Kidney glomerular epithelial cell (primary cell): ENCODE data around the gene HHLA2.

Experiments
- DNase-seq: peaks from one replicate; lab custom pipeline; 2025; lab: John Stamatoyannopoulos, UW

HHLA2 gene

GRCh38 chr3:108300103-108300849 is 3.9 kb downstream of the HHLA2 start:
- DNase-seq = no peak

GRCh38 chr3:108301695-108302404 is 5.5 kb downstream of the HHLA2 start:
- DNase-seq = peak; percentile 51

GRCh38 chr3:108302570-108302969 is 6.2 kb downstream of the HHLA2 start:
- DNase-seq = no peak

GRCh38 chr3:108305484-108306172 is 9.3 kb downstream of the HHLA2 start:
- no peak for DNase-seq

GRCh38 chr3:108311797-108312196 is 15.4 kb downstream of the HHLA2 start:
- DNase-seq = no peak

GRCh38 chr3:108312656-108313055 is 16.3 kb downstream of the HHLA2 start:
- no peak for DNase-seq

- no peak for DNase-seq
Measured at GRCh38 chr3:108315767-108316301, 19.5 kb downstream of the HHLA2 start.

GRCh38 chr3:108319428-108320082 is 23.2 kb downstream of the HHLA2 start:
- no peak for DNase-seq

- DNase-seq = no peak
Measured at GRCh38 chr3:108320746-108321350, 24.5 kb downstream of the HHLA2 start.

GRCh38 chr3:108322352-108322751 is 26.0 kb downstream of the HHLA2 start:
- DNase-seq = no peak

- no peak for DNase-seq
Measured at GRCh38 chr3:108324177-108324576, 27.8 kb downstream of the HHLA2 start.

GRCh38 chr3:108327168-108327567 is 30.8 kb downstream of the HHLA2 start:
- no peak for DNase-seq

GRCh38 chr3:108328821-108329486 is 32.6 kb downstream of the HHLA2 start:
- DNase-seq = no peak

GRCh38 chr3:108329508-108329907 is 33.2 kb downstream of the HHLA2 start:
- DNase-seq = no peak

GRCh38 chr3:108329947-108330346 is 33.6 kb downstream of the HHLA2 start:
- DNase-seq = no peak

- DNase-seq = no peak
Measured at GRCh38 chr3:108331792-108332191, 35.4 kb downstream of the HHLA2 start.

GRCh38 chr3:108333961-108334360 is 37.6 kb downstream of the HHLA2 start:
- no peak for DNase-seq

GRCh38 chr3:108334701-108335100 is 38.4 kb downstream of the HHLA2 start:
- no peak for DNase-seq

GRCh38 chr3:108338901-108339545 is 42.7 kb downstream of the HHLA2 start:
- DNase-seq = no peak

GRCh38 chr3:108341911-108342310 is 45.6 kb downstream of the HHLA2 start:
- no peak for DNase-seq
